NT2/D1 (cell line): Measurements from ENCODE around the gene TMEM232.

Experiments used
- DNase-seq: peaks from one replicate; pipeline ENCODE4 v3.0.0-alpha.2; 2011; ENCODE audit warnings: low read depth, low spot score
- H3K27me3 ChIP-seq: 2 replicates; pipeline ENCODE4 v1.6.0; 2011; ENCODE audit warnings: mild to moderate bottlenecking; ENCODE audit not compliant: insufficient read length, insufficient read depth
- H3K36me3 ChIP-seq: 2 replicates; pipeline ENCODE4 v1.6.1; 2011; ENCODE audit warnings: mild to moderate bottlenecking, low read length, mixed read lengths; ENCODE audit not compliant: insufficient read depth, insufficient read length
- H3K4me1 ChIP-seq: 2 replicates; pipeline ENCODE4 v1.5.1; 2011; ENCODE audit not compliant: insufficient read depth, insufficient read length
- H3K4me3 ChIP-seq: 2 replicates; pipeline ENCODE4 v1.5.1; 2011; ENCODE audit warnings: low read depth; ENCODE audit not compliant: insufficient read length
- H3K9ac ChIP-seq: 2 replicates; pipeline ENCODE4 v1.6.0; 2011; ENCODE audit warnings: low read depth; ENCODE audit not compliant: insufficient read length
- H3K9me3 ChIP-seq: 2 replicates; pipeline ENCODE4 v1.5.1; 2011; ENCODE audit warnings: mild to moderate bottlenecking, low read length; ENCODE audit not compliant: insufficient read depth
- SUZ12 ChIP-seq: IDR thresholded peaks from 2 replicates; pipeline ENCODE4 v1.6.1; 2011; ENCODE audit not compliant: insufficient read length, insufficient read depth; ENCODE audit errors: extremely low read depth
- YY1 ChIP-seq: IDR thresholded peaks from 2 replicates; pipeline ENCODE4 v1.6.1; 2011; ENCODE audit not compliant: insufficient read length, insufficient read depth
- ZNF274 ChIP-seq: IDR thresholded peaks from 2 replicates; pipeline ENCODE4 v1.6.1; 2011; ENCODE audit warnings: mild to moderate bottlenecking, low read depth, low read length

The TMEM232 gene

GRCh38 chr5:110580625-110581024, 145.8 kb downstream of the TMEM232 start:
- DNase-seq: no peak
- Histone ChIP-seq H3K4me1 (no peaks in the 10 kb centered on the region), H3K36me3 (no peaks in the 10 kb centered on the region), H3K9ac (no peak overlapping the region), H3K27me3 (no peaks in the 10 kb centered on the region), H3K4me3 (no peak overlapping the region), H3K9me3 (no peaks in the 10 kb centered on the region)
- TF ChIP-seq YY1 (no peak), SUZ12 (no peak), ZNF274 (no peak)

- Histone ChIP-seq H3K9me3 (no peaks in the 10 kb centered on the region), H3K36me3 (no peaks in the 10 kb centered on the region), H3K4me1 (no peaks in the 10 kb centered on the region), H3K4me3 (no peak overlapping the region), H3K9ac (no peak overlapping the region), H3K27me3 (no peaks in the 10 kb centered on the region)
- TF ChIP-seq YY1 (no peak), ZNF274 (no peak), SUZ12 (no peak)
- no peak for DNase-seq
Observed at GRCh38 chr5:110572729-110573128, 153.7 kb downstream of the TMEM232 start.

GRCh38 chr5:110562191-110562590, 164.3 kb downstream of the TMEM232 start:
- H3K36me3 ChIP-seq: no peaks in the 10 kb centered on the region
- no peak for TF ChIP-seq SUZ12
- no peak for TF ChIP-seq ZNF274
- no peak for TF ChIP-seq YY1
- H3K4me1 ChIP-seq: no peaks in the 10 kb centered on the region
- H3K9ac ChIP-seq: no peak overlapping the region
- H3K4me3 ChIP-seq: no peak overlapping the region
- DNase-seq: no peak
- no peaks in the 10 kb centered on the region; the same call in 1 of the 2 replicates for H3K9me3 ChIP-seq
- H3K27me3 ChIP-seq: no peaks in the 10 kb centered on the region

GRCh38 chr5:110561510-110561909, 165.0 kb downstream of the TMEM232 start:
- Histone ChIP-seq H3K4me1 (no peaks in the 10 kb centered on the region), H3K9me3 (no peaks in the 10 kb centered on the region), H3K4me3 (no peak overlapping the region), H3K36me3 (no peaks in the 10 kb centered on the region), H3K27me3 (no peaks in the 10 kb centered on the region), H3K9ac (no peak overlapping the region)
- DNase-seq: no peak
- TF ChIP-seq YY1: no peak
- no peak for TF ChIP-seq SUZ12
- no peak for TF ChIP-seq ZNF274

GRCh38 chr5:110549301-110549700, 177.2 kb downstream of the TMEM232 start:
- no peaks in the 10 kb centered on the region for H3K4me1 ChIP-seq
- H3K4me3 ChIP-seq: no peak overlapping the region
- H3K36me3 ChIP-seq: no peaks in the 10 kb centered on the region
- DNase-seq: no peak
- H3K9me3 ChIP-seq: no peaks in the 10 kb centered on the region
- no peaks in the 10 kb centered on the region for H3K27me3 ChIP-seq
- H3K9ac ChIP-seq: no peak overlapping the region
- no peak for TF ChIP-seq SUZ12
- TF ChIP-seq YY1: no peak
- TF ChIP-seq ZNF274: no peak

- Histone ChIP-seq H3K9me3 (no peaks in the 10 kb centered on the region), H3K36me3 (no peaks in the 10 kb centered on the region), H3K4me3 (no peak overlapping the region), H3K4me1 (no peaks in the 10 kb centered on the region), H3K9ac (no peak overlapping the region), H3K27me3 (no peaks in the 10 kb centered on the region)
- no peak for TF ChIP-seq YY1
- TF ChIP-seq SUZ12: no peak
- TF ChIP-seq ZNF274: no peak
- DNase-seq: no peak
Observed at GRCh38 chr5:110548171-110548570, 178.3 kb downstream of the TMEM232 start.

- no peaks in the 10 kb centered on the region for H3K9me3 ChIP-seq
- no peaks in the 10 kb centered on the region for H3K27me3 ChIP-seq
- TF ChIP-seq SUZ12: no peak
- no peak for TF ChIP-seq ZNF274
- TF ChIP-seq YY1: no peak
- no peak for DNase-seq
- no peak overlapping the region for H3K4me3 ChIP-seq
- H3K4me1 ChIP-seq: no peaks in the 10 kb centered on the region
- no peaks in the 10 kb centered on the region for H3K36me3 ChIP-seq
- no peak overlapping the region for H3K9ac ChIP-seq
Observed at GRCh38 chr5:110547495-110547894, 179.0 kb downstream of the TMEM232 start.

- Histone ChIP-seq H3K4me3 (no peak overlapping the region), H3K9me3 (no peaks in the 10 kb centered on the region), H3K36me3 (no peaks in the 10 kb centered on the region), H3K4me1 (no peaks in the 10 kb centered on the region), H3K27me3 (no peaks in the 10 kb centered on the region), H3K9ac (no peak overlapping the region)
- TF ChIP-seq ZNF274 (no peak), SUZ12 (no peak), YY1 (no peak)
- DNase-seq: no peak
Observed at GRCh38 chr5:110545716-110546115, 180.8 kb downstream of the TMEM232 start.
